Tibial nerve (tissue), 4 donors: ENCODE results near the gene TMBIM6.

ENCODE experiments used
- CTCF ChIP-seq, 5 experiments: fragments of 200-600 bp in 3 of 5; fragments of 450-650 bp in 2 of 5; sonication (generic) in 3 of 5; IDR thresholded peaks; one replicate each; pipeline ENCODE4 v1.5.1; 2016 to 2019; ENCODE audit warnings: antibody characterized with exemption in 5 of 5, mild to moderate bottlenecking in 3 of 5, moderate library complexity in 2 of 5
- EP300 ChIP-seq, 2 donors: sonication (generic); formaldehyde crosslinking; IDR thresholded peaks; one replicate each; pipeline ENCODE4 v1.6.1; 2017; ENCODE audit warnings: antibody characterized with exemption in 2 of 2, mild to moderate bottlenecking in 1 of 2
- POLR2A ChIP-seq, 2 donors: fragments of 450-650 bp; IDR thresholded peaks; one replicate each; pipeline ENCODE4 v1.6.1; 2017; ENCODE audit warnings: antibody characterized with exemption in 2 of 2, mild to moderate bottlenecking in 2 of 2, moderate library complexity in 2 of 2

- TF ChIP-seq CTCF (IDR thresholded peaks at IDR 0.05) (no peak), EP300 (IDR thresholded peaks at IDR 0.05) (no peak), POLR2A (IDR thresholded peaks at IDR 0.05) (no peak)
Measured at GRCh38 chr12:49795654-49796105, 54.3 kb downstream of the TMBIM6 start.
